HG03045 (cell line): ENCODE data around the gene CAPN5.
"Not testable (repeated sequence)": the region's sequence is repeated elsewhere in the genome, so short reads cannot be mapped to it uniquely, and the experiment has no call there.

Experiments
- ATAC-seq: cut with Tn5 transposase; IDR thresholded peaks from one replicate; pipeline ENCODE4 v1.9.1; 2021; ENCODE audit warnings: mild to moderate bottlenecking, moderate library complexity; ENCODE audit not compliant: unreplicated experiment

CAPN5 gene

GRCh38 chr11:77094841-77095365, 28.1 kb downstream of the CAPN5 start:
- ATAC-seq = no peak

GRCh38 chr11:77095551-77096490, 29.1 kb downstream of the CAPN5 start:
- ATAC-seq = no peak

GRCh38 chr11:77096591-77097019, 29.8 kb downstream of the CAPN5 start:
- no peak for ATAC-seq

- not testable (repeated sequence) for ATAC-seq
These were observed 30.4 kb downstream of the CAPN5 start for GRCh38 chr11:77097180-77097579.

- ATAC-seq = no peak
These were observed 33.6 kb downstream of the CAPN5 start for GRCh38 chr11:77100166-77101042.

- ATAC-seq = no peak
These were observed 34.3 kb downstream of the CAPN5 start for GRCh38 chr11:77101043-77101537.

GRCh38 chr11:77102246-77103210, 35.8 kb downstream of the CAPN5 start, which contains the start of gene OMP:
Gene OMP (plus strand): TSS chr11:77102840. CDS start chr11:77102840, 0 bp downstream.
- no peak for ATAC-seq

GRCh38 chr11:77103319-77103718, 36.5 kb downstream of the CAPN5 start:
- no peak for ATAC-seq

- no peak for ATAC-seq
These were observed 38.0 kb downstream of the CAPN5 start for GRCh38 chr11:77104727-77105126.

- no peak for ATAC-seq
These were observed 39.5 kb downstream of the CAPN5 start for GRCh38 chr11:77106321-77106720.

- ATAC-seq = no peak
These were observed 40.0 kb downstream of the CAPN5 start for GRCh38 chr11:77106759-77107158.

- ATAC-seq = no peak
These were observed 41.2 kb downstream of the CAPN5 start for GRCh38 chr11:77107950-77108349.

- no peak for ATAC-seq
These were observed 41.7 kb downstream of the CAPN5 start for GRCh38 chr11:77108436-77108835.

- no peak for ATAC-seq
These were observed 42.7 kb downstream of the CAPN5 start for GRCh38 chr11:77109236-77110019.

GRCh38 chr11:77110836-77111235, 44.1 kb downstream of the CAPN5 start:
- no peak for ATAC-seq

GRCh38 chr11:77111277-77111676, 44.5 kb downstream of the CAPN5 start:
- no peak for ATAC-seq

- ATAC-seq = no peak
These were observed 45.2 kb downstream of the CAPN5 start for GRCh38 chr11:77111946-77112345.

- no peak for ATAC-seq
These were observed 46.0 kb downstream of the CAPN5 start for GRCh38 chr11:77112641-77113381.
